GM10266 (cell line): ENCODE measurements around the gene GATA5.

ENCODE experiments used
- DNase-seq: peaks from one replicate; pipeline ENCODE4 v3.0.0; 2012; ENCODE audit errors: extremely low spot score
- TF ChIP-seq, protein P1 (sequence below): IDR thresholded peaks from 2 replicates; pipeline ENCODE4 v1.5.1; 2012; ENCODE audit warnings: mild to moderate bottlenecking, low read depth; ENCODE audit not compliant: control insufficient read depth, insufficient read depth; ENCODE audit errors: missing control alignments

The GATA5 gene

DNA sequence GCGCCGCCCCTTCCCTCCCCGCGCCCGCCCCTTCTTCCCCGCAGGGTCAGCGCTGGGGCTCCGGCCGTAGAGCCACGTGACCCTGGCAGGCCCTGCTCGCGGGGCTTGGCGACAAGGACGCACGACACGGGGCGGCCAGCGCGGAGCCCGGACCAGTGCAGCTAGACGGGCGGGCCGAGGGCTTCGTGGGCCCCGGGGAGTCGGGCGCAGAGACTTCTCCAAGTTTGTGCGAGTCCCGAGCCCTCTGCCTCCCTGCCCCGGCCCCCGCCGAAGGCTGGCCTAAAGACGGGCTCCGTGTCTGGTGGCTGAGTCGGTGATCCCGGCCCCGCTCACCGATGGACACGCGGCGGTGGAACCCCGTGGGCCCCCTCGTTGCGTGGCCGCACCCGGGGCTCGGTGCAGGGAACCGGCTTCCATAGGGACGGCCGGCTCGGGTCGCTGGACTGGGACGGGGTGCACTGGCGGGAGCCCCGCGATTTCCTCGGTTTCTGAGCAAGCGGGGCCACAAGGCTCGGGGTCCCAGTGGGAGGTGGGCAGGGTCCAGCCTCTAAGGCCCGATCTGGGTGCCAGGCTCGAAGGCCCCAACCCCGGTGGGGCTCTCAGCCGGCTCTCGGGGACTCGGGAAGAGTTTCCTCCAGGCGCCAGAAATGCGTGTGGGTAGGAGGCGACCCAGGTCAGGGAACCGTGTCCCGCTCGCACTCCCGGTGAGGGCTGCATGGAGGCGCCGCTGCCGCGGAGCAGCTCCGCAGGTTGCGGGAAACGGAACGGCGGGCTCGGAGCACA is 452 bp upstream of the GATA5 start:
- TF ChIP-seq, protein P1, sequence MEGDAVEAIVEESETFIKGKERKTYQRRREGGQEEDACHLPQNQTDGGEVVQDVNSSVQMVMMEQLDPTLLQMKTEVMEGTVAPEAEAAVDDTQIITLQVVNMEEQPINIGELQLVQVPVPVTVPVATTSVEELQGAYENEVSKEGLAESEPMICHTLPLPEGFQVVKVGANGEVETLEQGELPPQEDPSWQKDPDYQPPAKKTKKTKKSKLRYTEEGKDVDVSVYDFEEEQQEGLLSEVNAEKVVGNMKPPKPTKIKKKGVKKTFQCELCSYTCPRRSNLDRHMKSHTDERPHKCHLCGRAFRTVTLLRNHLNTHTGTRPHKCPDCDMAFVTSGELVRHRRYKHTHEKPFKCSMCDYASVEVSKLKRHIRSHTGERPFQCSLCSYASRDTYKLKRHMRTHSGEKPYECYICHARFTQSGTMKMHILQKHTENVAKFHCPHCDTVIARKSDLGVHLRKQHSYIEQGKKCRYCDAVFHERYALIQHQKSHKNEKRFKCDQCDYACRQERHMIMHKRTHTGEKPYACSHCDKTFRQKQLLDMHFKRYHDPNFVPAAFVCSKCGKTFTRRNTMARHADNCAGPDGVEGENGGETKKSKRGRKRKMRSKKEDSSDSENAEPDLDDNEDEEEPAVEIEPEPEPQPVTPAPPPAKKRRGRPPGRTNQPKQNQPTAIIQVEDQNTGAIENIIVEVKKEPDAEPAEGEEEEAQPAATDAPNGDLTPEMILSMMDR: no peak
- no peak for DNase-seq

DNA sequence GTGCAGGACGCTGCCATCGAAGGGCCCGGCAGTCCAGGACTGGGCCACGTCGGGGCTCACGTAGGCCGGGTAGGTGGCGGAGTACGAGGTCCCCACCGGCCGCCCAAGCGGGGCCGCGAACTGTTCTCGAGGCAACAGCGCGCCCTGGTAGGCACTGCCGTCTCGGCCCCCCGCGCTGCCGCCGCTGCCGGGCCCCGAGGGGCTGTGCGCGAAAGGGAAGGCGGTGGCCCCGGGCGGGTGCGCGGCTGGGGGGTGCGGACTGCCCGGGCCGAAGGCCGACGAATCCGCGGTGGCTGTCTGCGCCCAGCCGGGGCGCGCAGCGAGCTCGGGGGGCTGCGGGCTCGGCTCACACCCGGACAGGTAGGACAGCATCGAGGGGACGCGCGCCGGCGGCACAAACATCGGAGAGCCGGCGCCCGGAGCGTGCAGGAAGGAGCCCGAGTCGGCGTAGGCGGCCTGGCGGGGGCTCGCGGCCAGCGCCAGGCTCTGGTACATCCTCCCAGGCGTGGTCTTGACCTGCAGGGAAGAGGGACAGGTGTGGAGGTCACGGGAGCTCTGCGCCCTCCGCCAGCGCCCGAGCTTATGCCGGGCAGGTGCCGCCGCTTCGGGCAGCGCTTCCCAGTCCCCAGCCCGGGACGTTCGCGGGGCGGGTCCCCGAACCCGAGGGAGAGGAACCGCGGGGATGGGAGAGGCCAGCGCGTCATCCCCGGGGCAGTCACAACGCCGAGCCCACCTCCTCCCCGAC is 596 bp downstream of the GATA5 start:
- TF ChIP-seq, protein P1: no peak
- DNase-seq: no peak

- TF ChIP-seq, protein P1: no peak
- no peak for DNase-seq
Measured at GRCh38 chr20:62474604-62475026, 1.2 kb downstream of the GATA5 start.

- TF ChIP-seq, protein P1: no peak
- no peak for DNase-seq
Measured at GRCh38 chr20:62473717-62474603, 1.8 kb downstream of the GATA5 start.

DNA sequence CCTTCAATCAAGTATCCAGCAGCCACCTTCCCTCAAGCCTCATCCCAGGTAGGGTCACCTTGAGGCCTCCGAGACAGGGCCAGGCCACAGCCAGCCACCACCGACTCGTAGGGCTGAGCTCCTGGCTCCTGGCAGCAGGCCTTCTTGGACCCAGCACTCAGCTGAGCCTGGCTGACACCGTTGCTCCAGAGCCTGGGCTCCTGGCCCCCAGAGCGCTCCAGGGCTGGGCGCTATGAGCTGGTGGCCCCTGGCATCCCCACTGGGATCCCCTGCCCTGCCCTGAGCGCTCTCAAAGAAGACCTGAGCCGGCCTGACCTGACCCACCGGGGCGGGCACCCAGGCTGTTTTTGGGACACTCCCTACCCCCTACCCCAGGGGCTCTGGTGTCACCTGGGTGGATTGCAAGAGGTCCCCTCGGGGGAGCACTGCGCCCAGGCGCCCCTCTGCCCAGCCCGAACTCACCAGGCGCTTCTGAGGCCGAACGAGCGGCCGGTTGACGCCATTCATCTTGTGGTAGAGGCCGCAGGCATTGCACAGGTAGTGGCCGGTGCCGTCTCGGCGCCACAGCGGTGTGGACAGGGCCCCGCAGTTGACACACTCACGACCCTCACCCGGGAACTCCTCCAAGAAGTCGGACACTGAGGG is 2.7 kb downstream of the GATA5 start:
- no peak for DNase-seq
- TF ChIP-seq, protein P1: no peak

GRCh38 chr20:62472138-62472940 is 3.5 kb downstream of the GATA5 start:
- DNase-seq: no peak
- TF ChIP-seq, protein P1: no peak
